Hepatocyte (in vitro differentiated cells): ENCODE data around the gene CLTRN.

ENCODE experiments used
- CTCF ChIP-seq: fragments of 200-600 bp; sonication (generic); IDR thresholded peaks from 2 replicates; pipeline ENCODE4 v1.5.1; 2016; ENCODE audit warnings: antibody characterized with exemption, mild to moderate bottlenecking; ENCODE audit not compliant: poor library complexity
- EZH2 ChIP-seq: fragments of 200-600 bp; sonication (generic); IDR thresholded peaks from 2 replicates; pipeline ENCODE4 v1.6.1; 2016; ENCODE audit warnings: antibody characterized with exemption, mild to moderate bottlenecking, borderline replicate concordance
- EZH2phosphoT487 ChIP-seq: fragments of 200-600 bp; sonication (generic); IDR thresholded peaks from one replicate; pipeline ENCODE4 v1.6.1; 2018; ENCODE audit warnings: antibody characterized with exemption, mild to moderate bottlenecking, low read depth, moderate library complexity; ENCODE audit not compliant: unreplicated experiment, severe bottlenecking

- TF ChIP-seq CTCF (no peak), EZH2phosphoT487 (no peak), EZH2 (no peak)
These were observed 65.1 kb downstream of the CLTRN start for GRCh38 chrX:15599461-15599860.
